Endothelial cell (in vitro differentiated cells): ENCODE measurements around the gene PPP3CA. TPM values are rescaled to one million over a fixed set of nuclear protein-coding genes. Genes with fewer than 3 reads are reported as not detected.

Experiments
- DNase-seq: peaks from one replicate; pipeline ENCODE4 v3.0.0; 2021; ENCODE audit warnings: low spot score
- H3K27ac Mint-ChIP-seq: one replicate; pipeline ENCODE4 v1.8.0; 2021; ENCODE audit warnings: mixed read lengths, inconsistent platforms; ENCODE audit not compliant: unreplicated experiment
- H3K27me3 Mint-ChIP-seq: one replicate; pipeline ENCODE4 v1.8.0; 2021; ENCODE audit warnings: mild to moderate bottlenecking, moderate library complexity, mixed read lengths, inconsistent platforms; ENCODE audit not compliant: unreplicated experiment
- H3K36me3 Mint-ChIP-seq: one replicate; pipeline ENCODE4 v1.8.0; 2021; ENCODE audit warnings: mild to moderate bottlenecking, low read depth, mixed read lengths, inconsistent platforms; ENCODE audit not compliant: unreplicated experiment
- H3K4me1 Mint-ChIP-seq: one replicate; pipeline ENCODE4 v1.8.0; 2021; ENCODE audit warnings: mild to moderate bottlenecking, mixed read lengths, inconsistent platforms; ENCODE audit not compliant: unreplicated experiment
- H3K4me3 Mint-ChIP-seq: one replicate; pipeline ENCODE4 v1.8.0; 2021; ENCODE audit warnings: mild to moderate bottlenecking, mixed read lengths, inconsistent platforms; ENCODE audit not compliant: unreplicated experiment
- H3K9me3 Mint-ChIP-seq: one replicate; pipeline ENCODE4 v1.8.0; 2021; ENCODE audit warnings: mixed read lengths, inconsistent platforms; ENCODE audit not compliant: unreplicated experiment
- total RNA-seq: library from RNA; stranded (reverse); fragmentation: NEBNext Ultra II Directional; extraction: Animal tissue kit (Norgen Biotek cat#: 25700); gene quantifications from one replicate; pipeline ENCODE4 v1.2.1, GENCODE V29; 2021; ENCODE audit not compliant: unreplicated experiment
- TF ChIP-seq, protein P1 (sequence below): fragments of 200-600 bp; sonication (generic); IDR thresholded peaks from one replicate; pipeline ENCODE4 v1.5.0; 2021; ENCODE audit warnings: antibody characterized with exemption; ENCODE audit not compliant: unreplicated experiment

PPP3CA gene
- total RNA-seq, 1 donor from 2014 or later: 60.5 TPM

DNA sequence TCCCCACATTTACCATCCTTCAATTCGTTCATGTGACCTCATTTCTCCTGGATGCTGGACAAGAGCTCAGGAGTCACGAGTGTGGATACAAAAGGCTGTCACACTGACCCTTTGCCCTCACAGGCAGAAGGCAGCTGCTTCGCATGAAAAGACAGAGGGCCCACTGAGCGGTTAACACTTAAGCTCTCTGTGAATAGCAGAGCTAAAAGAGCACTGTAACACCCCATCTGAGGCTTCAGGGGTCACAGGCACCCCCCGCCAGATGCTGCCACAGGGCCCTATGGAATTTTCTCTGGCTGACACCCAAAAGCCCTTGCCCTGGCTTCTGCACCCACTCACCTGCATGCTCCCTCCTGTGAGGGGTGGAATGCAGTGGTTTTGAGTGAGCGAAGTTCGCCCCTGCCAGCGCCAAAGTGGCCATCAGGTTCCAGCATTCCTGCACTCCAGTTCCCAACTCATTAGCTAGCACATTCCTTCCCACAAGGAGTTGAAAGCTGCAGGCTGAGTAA, 360.9 kb downstream of the PPP3CA start:
- H3K27ac Mint-ChIP-seq: no peak overlapping the region

DNA sequence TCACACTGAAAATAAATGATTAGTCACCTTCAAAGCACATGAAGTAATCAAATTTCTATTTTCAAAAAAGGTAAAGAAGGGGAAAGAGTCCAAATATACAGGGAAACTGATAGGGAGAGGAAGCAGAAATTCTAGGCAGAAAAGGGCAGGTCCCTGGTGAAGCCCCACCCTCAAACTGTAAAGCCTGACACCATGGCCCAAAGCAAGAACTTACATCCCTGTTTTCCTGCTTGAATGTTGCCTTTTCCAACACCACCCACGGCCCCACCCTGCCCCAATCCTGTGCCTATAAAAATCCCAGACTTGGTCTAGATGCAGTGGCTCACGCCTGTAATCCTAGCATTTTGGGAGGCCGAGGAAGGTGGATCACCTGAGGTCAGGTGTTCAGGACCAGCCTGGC, 361.8 kb downstream of the PPP3CA start:
- no peaks in the 10 kb centered on the region for H3K36me3 Mint-ChIP-seq
- H3K4me1 Mint-ChIP-seq: peaks cover 2% of the 10 kb centered on the region
- TF ChIP-seq, protein P1, sequence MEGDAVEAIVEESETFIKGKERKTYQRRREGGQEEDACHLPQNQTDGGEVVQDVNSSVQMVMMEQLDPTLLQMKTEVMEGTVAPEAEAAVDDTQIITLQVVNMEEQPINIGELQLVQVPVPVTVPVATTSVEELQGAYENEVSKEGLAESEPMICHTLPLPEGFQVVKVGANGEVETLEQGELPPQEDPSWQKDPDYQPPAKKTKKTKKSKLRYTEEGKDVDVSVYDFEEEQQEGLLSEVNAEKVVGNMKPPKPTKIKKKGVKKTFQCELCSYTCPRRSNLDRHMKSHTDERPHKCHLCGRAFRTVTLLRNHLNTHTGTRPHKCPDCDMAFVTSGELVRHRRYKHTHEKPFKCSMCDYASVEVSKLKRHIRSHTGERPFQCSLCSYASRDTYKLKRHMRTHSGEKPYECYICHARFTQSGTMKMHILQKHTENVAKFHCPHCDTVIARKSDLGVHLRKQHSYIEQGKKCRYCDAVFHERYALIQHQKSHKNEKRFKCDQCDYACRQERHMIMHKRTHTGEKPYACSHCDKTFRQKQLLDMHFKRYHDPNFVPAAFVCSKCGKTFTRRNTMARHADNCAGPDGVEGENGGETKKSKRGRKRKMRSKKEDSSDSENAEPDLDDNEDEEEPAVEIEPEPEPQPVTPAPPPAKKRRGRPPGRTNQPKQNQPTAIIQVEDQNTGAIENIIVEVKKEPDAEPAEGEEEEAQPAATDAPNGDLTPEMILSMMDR: no peak
- no peak overlapping the region for H3K27ac Mint-ChIP-seq
- H3K27me3 Mint-ChIP-seq: no peaks in the 10 kb centered on the region
- DNase-seq: no peak
- no peaks in the 10 kb centered on the region for H3K9me3 Mint-ChIP-seq
- H3K4me3 Mint-ChIP-seq: no peak overlapping the region

More for the DNA sequence above, 360.9 kb downstream of the PPP3CA start:
- no peaks in the 10 kb centered on the region for H3K9me3 Mint-ChIP-seq
- no peak overlapping the region for H3K4me3 Mint-ChIP-seq
- peaks cover 2% of the 10 kb centered on the region for H3K4me1 Mint-ChIP-seq
- H3K27me3 Mint-ChIP-seq: no peaks in the 10 kb centered on the region
- H3K36me3 Mint-ChIP-seq: no peaks in the 10 kb centered on the region
- TF ChIP-seq, protein P1: no peak
- no peak for DNase-seq

DNA sequence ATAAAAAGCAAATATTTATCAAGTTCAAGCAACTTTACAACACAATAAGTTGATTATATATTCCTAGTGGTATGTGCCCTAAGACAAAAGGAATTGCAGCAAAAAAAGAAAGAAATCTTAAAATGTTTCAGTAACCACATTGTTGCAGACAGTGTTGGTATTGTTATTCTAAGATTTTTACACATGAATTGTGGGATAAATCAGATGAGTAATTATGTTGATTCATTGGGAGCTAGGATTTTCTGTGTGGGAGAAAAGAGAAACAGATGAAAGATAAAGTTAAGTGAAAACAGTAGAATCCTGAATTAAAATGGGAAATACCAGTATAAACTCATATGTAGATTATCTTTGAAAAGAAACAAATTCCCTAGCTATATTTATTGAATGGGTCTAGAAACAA, 362.4 kb downstream of the PPP3CA start:
- H3K27me3 Mint-ChIP-seq: no peaks in the 10 kb centered on the region
- no peaks in the 10 kb centered on the region for H3K9me3 Mint-ChIP-seq
- peaks cover 2% of the 10 kb centered on the region for H3K4me1 Mint-ChIP-seq
- no peak overlapping the region for H3K4me3 Mint-ChIP-seq
- DNase-seq: no peak
- no peak overlapping the region for H3K27ac Mint-ChIP-seq
- no peaks in the 10 kb centered on the region for H3K36me3 Mint-ChIP-seq
- TF ChIP-seq, protein P1: no peak

DNA sequence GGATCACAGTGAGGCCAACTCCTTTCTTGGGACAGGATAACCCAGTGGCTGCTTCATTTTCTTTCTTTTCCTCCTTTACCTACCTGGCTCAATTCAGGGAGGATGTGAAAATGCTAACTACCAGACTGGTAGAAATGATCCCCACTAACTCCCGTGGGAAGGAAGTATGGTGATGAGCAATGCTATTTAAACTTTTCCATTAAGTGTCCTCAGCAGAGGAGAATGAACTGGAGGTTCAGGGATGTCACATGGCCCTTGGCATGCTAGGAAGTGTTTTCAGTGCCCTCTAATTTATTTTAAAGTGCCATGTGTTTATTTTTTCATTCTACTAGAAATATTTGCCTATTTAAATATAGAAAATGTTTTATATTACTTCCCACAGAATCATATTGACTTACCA, 363.9 kb downstream of the PPP3CA start:
- H3K4me1 Mint-ChIP-seq: peaks cover 2% of the 10 kb centered on the region
- DNase-seq: no peak
- H3K27ac Mint-ChIP-seq: no peak overlapping the region
- TF ChIP-seq, protein P1: no peak
- no peaks in the 10 kb centered on the region for H3K36me3 Mint-ChIP-seq
- H3K27me3 Mint-ChIP-seq: no peaks in the 10 kb centered on the region
- no peaks in the 10 kb centered on the region for H3K9me3 Mint-ChIP-seq
- no peak overlapping the region for H3K4me3 Mint-ChIP-seq

DNA sequence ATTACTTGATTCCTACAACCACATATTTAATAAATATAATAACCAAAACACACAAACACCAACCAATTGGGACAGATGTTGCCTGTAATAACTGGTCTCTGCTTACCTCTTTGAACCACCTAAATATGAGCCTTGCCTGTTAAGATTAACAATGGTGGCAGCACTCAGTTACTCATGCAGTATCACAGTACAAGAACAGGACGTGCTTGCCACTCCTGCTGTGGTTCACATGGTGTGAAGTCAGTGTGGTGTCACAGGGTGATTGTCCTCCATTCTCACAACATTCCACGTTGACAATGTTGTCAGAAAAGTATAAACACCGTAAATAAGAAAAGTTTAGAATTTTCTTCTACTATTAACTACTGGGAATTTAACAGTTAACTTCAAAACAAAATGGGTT, 365.0 kb downstream of the PPP3CA start:
- no peaks in the 10 kb centered on the region for H3K27me3 Mint-ChIP-seq
- peaks cover 2% of the 10 kb centered on the region for H3K4me1 Mint-ChIP-seq
- H3K4me3 Mint-ChIP-seq: no peak overlapping the region
- TF ChIP-seq, protein P1: no peak
- no peaks in the 10 kb centered on the region for H3K36me3 Mint-ChIP-seq
- no peak for DNase-seq
- H3K9me3 Mint-ChIP-seq: no peaks in the 10 kb centered on the region
- H3K27ac Mint-ChIP-seq: no peak overlapping the region
